BE2C (cell line): ENCODE results near the gene KCNQ5.

Source experiments
- DNase-seq: peaks from one replicate; pipeline ENCODE4 v3.0.0-alpha.2; 2020
- H3K27me3 ChIP-seq: fragments of 250-450 bp; sonication (Bioruptor Pico); 2 replicates; pipeline ENCODE4 v1.5.1; 2020; ENCODE audit warnings: mild to moderate bottlenecking
- H3K36me3 ChIP-seq: fragments of 250-450 bp; sonication (Bioruptor Pico); 2 replicates; pipeline ENCODE4 v1.5.1; 2020; ENCODE audit warnings: mild to moderate bottlenecking
- H3K4me1 ChIP-seq: fragments of 250-450 bp; sonication (Bioruptor Pico); 2 replicates; pipeline ENCODE4 v1.5.1; 2020
- H3K4me3 ChIP-seq: 2 replicates; pipeline ENCODE4 v1.5.1; 2011; ENCODE audit warnings: low read depth, low read length
- H3K9me3 ChIP-seq: fragments of 250-450 bp; sonication (Bioruptor Pico); 2 replicates; pipeline ENCODE4 v1.5.1; 2020
- TF ChIP-seq, protein P1 (sequence below): IDR thresholded peaks from 2 replicates; pipeline ENCODE4 v1.5.1; 2012; ENCODE audit warnings: mild to moderate bottlenecking, low read depth, low read length

Gene KCNQ5

DNA sequence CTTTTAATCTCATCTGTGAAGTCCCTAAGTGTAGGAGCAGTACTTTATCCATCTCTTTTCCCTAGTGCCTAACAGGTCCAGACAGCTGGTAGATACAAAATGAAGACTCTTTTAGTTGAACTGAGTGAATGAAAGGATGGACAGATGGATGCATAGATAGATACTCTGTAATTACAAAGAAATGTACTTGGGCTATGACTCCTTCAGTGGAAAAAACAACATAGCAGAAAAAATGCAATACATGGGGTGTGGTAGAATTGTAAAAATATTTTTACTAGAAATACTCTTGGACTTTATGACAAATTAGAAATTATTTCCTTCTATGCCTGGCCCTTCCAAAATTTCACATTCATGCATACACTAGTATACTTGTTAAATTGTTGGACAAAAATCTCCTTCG is 29.3 kb downstream of the KCNQ5 start:
- Histone ChIP-seq H3K4me1 (no peaks in the 10 kb centered on the region), H3K27me3 (no peaks in the 10 kb centered on the region), H3K9me3 (no peaks in the 10 kb centered on the region), H3K36me3 (no peaks in the 10 kb centered on the region), H3K4me3 (no peak overlapping the region)
- DNase-seq: no peak
- TF ChIP-seq, protein P1, sequence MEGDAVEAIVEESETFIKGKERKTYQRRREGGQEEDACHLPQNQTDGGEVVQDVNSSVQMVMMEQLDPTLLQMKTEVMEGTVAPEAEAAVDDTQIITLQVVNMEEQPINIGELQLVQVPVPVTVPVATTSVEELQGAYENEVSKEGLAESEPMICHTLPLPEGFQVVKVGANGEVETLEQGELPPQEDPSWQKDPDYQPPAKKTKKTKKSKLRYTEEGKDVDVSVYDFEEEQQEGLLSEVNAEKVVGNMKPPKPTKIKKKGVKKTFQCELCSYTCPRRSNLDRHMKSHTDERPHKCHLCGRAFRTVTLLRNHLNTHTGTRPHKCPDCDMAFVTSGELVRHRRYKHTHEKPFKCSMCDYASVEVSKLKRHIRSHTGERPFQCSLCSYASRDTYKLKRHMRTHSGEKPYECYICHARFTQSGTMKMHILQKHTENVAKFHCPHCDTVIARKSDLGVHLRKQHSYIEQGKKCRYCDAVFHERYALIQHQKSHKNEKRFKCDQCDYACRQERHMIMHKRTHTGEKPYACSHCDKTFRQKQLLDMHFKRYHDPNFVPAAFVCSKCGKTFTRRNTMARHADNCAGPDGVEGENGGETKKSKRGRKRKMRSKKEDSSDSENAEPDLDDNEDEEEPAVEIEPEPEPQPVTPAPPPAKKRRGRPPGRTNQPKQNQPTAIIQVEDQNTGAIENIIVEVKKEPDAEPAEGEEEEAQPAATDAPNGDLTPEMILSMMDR: no peak

DNA sequence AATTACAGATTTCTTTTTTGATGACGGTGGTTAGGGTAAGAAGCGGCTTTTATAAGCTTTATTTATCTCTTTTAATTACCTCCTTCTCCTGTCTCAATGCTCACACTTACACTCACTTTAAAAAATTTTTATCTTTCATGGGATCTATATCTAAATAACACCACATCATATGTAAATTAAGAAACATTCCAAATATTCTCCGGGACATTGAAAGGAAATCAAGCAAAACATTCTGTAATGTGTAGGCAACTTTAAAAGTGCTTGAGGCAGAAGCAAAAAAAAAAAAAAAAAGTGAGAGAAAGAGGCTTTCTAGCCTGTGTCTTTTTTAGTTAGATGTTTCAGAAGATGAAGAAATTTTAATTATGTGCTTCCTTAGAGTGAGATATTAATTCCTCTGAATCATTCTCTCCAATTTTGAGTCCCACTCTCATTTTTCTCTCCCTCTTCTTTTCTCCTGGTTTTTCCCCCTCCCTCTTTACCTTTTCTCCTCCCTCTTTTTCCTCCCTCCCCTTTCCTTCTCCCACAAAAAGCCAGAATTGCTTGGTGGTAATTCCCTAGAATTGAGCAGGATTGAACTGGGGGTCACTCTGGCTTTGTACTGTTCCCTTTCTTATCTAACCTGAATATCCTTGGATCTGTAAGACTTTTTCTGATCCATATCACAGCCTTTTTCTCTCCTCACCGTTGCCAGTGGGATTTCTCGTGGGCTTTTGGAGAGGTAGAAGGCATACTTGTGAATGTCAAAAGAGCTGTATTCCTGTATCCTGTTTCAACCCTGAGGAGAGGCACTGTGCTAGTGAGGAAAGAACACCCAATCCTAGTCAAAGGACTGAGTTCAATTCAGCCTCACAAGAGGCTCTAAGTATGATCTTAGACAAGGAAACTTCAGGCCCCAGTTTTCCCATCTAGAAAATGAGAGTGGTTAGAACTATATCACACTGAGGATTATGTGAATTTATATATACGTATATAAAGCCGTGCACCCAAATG is 30.4 kb downstream of the KCNQ5 start:
- Histone ChIP-seq H3K4me3 (no peak overlapping the region), H3K9me3 (no peaks in the 10 kb centered on the region), H3K27me3 (no peaks in the 10 kb centered on the region), H3K36me3 (no peaks in the 10 kb centered on the region), H3K4me1 (no peaks in the 10 kb centered on the region)
- TF ChIP-seq, protein P1: no peak
- DNase-seq: no peak

DNA sequence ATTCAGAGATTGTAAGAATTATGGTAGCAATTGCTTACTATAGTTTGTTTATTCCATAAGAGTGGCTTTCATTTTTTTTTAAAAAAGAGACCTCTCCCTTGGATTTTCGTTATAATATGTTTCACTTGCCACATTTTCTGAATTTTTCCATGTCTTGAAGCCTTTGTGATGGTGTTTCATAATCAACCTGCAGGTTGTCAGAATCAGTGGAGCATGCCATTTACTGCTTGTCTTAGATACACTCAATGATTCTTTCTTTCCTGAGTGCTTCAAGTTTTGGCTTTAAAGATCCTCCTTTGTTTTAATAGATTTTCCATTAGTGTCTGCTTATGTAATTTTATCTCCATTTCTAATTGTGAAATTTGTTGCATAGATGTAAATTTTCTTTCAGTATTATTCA is 31.2 kb downstream of the KCNQ5 start:
- no peak for DNase-seq
- Histone ChIP-seq H3K36me3 (no peaks in the 10 kb centered on the region), H3K27me3 (no peaks in the 10 kb centered on the region), H3K4me1 (no peaks in the 10 kb centered on the region), H3K4me3 (no peak overlapping the region), H3K9me3 (no peaks in the 10 kb centered on the region)
- TF ChIP-seq, protein P1: no peak

- Histone ChIP-seq H3K36me3 (no peaks in the 10 kb centered on the region), H3K27me3 (no peaks in the 10 kb centered on the region), H3K4me1 (no peaks in the 10 kb centered on the region), H3K4me3 (no peak overlapping the region), H3K9me3 (no peaks in the 10 kb centered on the region)
- TF ChIP-seq, protein P1: no peak
- no peak for DNase-seq
These were observed 32.3 kb downstream of the KCNQ5 start for GRCh38 chr6:72654071-72654621.

GRCh38 chr6:72657407-72658197 is 35.7 kb downstream of the KCNQ5 start:
- H3K4me3 ChIP-seq: no peak overlapping the region
- DNase-seq: no peak

More at GRCh38 chr6:72657407-72658197, 35.7 kb downstream of the KCNQ5 start:
- H3K36me3 ChIP-seq: no peaks in the 10 kb centered on the region
- TF ChIP-seq, protein P1: no peak
- H3K9me3 ChIP-seq: no peaks in the 10 kb centered on the region
- H3K4me1 ChIP-seq: no peaks in the 10 kb centered on the region
- no peaks in the 10 kb centered on the region for H3K27me3 ChIP-seq
